ENCODE data around the gene FBXO45.
A peak's percentile ranks its signal among the peaks of the same experiment; 100 is the strongest.
"Not testable (repeated sequence)": the region's sequence is repeated elsewhere in the genome, so short reads cannot be mapped to it uniquely, and the experiment has no call there.

Gene FBXO45

GRCh38 chr3:196558476-196558875 lies 10.0 kb upstream of the FBXO45 start:
- DNase-seq: no peak

GRCh38 chr3:196559826-196560225 lies 8.6 kb upstream of the FBXO45 start:
- DNase-seq: no peak

- DNase-seq: peak; percentile 32
Observed at GRCh38 chr3:196563721-196564225, 4.7 kb upstream of the FBXO45 start.

- DNase-seq: peak; percentile 63
Observed at GRCh38 chr3:196569003-196569516, 600 bp downstream of the FBXO45 start.

- DNase-seq: not testable (repeated sequence)
Observed at GRCh38 chr3:196570332-196570731, 1.9 kb downstream of the FBXO45 start.

- DNase-seq: no peak
Observed at GRCh38 chr3:196572389-196572788, 3.9 kb downstream of the FBXO45 start.

- DNase-seq: no peak
Observed at GRCh38 chr3:196585044-196585757, 16.7 kb downstream of the FBXO45 start.

- no peak for DNase-seq
Observed at GRCh38 chr3:196590279-196590678, 21.8 kb downstream of the FBXO45 start.

GRCh38 chr3:196596355-196596754 lies 27.9 kb downstream of the FBXO45 start:
- no peak for DNase-seq

GRCh38 chr3:196597971-196598733 lies 29.7 kb downstream of the FBXO45 start:
- peak; percentile 54 for DNase-seq

GRCh38 chr3:196599734-196600128 lies 31.3 kb downstream of the FBXO45 start:
- DNase-seq: no peak

- DNase-seq: no peak
Observed at GRCh38 chr3:196600359-196600758, 31.9 kb downstream of the FBXO45 start.

GRCh38 chr3:196602673-196603072 lies 34.2 kb downstream of the FBXO45 start:
- DNase-seq: no peak

GRCh38 chr3:196603683-196604082 lies 35.2 kb downstream of the FBXO45 start:
- no peak for DNase-seq

GRCh38 chr3:196604548-196604947 lies 36.1 kb downstream of the FBXO45 start:
- peak; percentile 66 for DNase-seq

GRCh38 chr3:196608693-196609092 lies 40.2 kb downstream of the FBXO45 start:
- no peak for DNase-seq

GRCh38 chr3:196609343-196609775 lies 40.9 kb downstream of the FBXO45 start:
- DNase-seq: peak; percentile 97

GRCh38 chr3:196609805-196610515 lies 41.5 kb downstream of the FBXO45 start:
- no peak for DNase-seq

- peak; percentile 14 for DNase-seq
Observed at GRCh38 chr3:196611761-196612483, 43.5 kb downstream of the FBXO45 start.

- not testable (repeated sequence) for DNase-seq
Observed at GRCh38 chr3:196615234-196615633, 46.8 kb downstream of the FBXO45 start.

GRCh38 chr3:196617256-196617655 lies 48.8 kb downstream of the FBXO45 start:
- no peak for DNase-seq

- DNase-seq: no peak
Observed at GRCh38 chr3:196619223-196619622, 50.8 kb downstream of the FBXO45 start.

All from activated CD4-positive, alpha-beta T cell treated with anti-CD3 and anti-CD28 coated beads for 48 hours (primary cell).